ENCODE data around the gene TMEM145.
A peak's percentile ranks its signal among the peaks of the same experiment; 100 is the strongest.
"Not testable (repeated sequence)": the region's sequence is repeated elsewhere in the genome, so short reads cannot be mapped to it uniquely, and the experiment has no call there.

Gene TMEM145

GRCh38 chr19:42313840-42314755 is 989 bp downstream of the TMEM145 start:
- DNase-seq (ENCODE audit: low read depth, low spot score) = no peak

- no peak for DNase-seq (ENCODE audit: low read depth, low spot score)
Observed at GRCh38 chr19:42315024-42315423, 1.9 kb downstream of the TMEM145 start.

- DNase-seq (ENCODE audit: low read depth, low spot score) = no peak
Observed at GRCh38 chr19:42316223-42317211, 3.4 kb downstream of the TMEM145 start.

GRCh38 chr19:42317535-42317934 is 4.4 kb downstream of the TMEM145 start:
- DNase-seq (ENCODE audit: low read depth, low spot score) = no peak

- no peak for DNase-seq (ENCODE audit: low read depth, low spot score)
Observed at GRCh38 chr19:42322305-42322704, 9.2 kb downstream of the TMEM145 start.

- DNase-seq (ENCODE audit: low read depth, low spot score) = no peak
Observed at GRCh38 chr19:42323473-42323851, 10.4 kb downstream of the TMEM145 start.

- DNase-seq (ENCODE audit: low read depth, low spot score) = no peak
Observed at GRCh38 chr19:42323852-42324654, 10.9 kb downstream of the TMEM145 start.

GRCh38 chr19:42324655-42325307 is 11.7 kb downstream of the TMEM145 start:
- DNase-seq (ENCODE audit: low read depth, low spot score) = no peak

- peak; percentile 97 for DNase-seq (ENCODE audit: low read depth, low spot score)
Observed at GRCh38 chr19:42325308-42325895, 12.3 kb downstream of the TMEM145 start, which contains the start of gene MEGF8. MEGF8 (plus strand) TSS chr19:42325635; CDS start chr19:42326244, 609 bp downstream.

- no peak for DNase-seq (ENCODE audit: low read depth, low spot score)
Observed at GRCh38 chr19:42325896-42326771, 13.0 kb downstream of the TMEM145 start.

- no peak for DNase-seq (ENCODE audit: low read depth, low spot score)
Observed at GRCh38 chr19:42326969-42327368, 13.9 kb downstream of the TMEM145 start.

- DNase-seq (ENCODE audit: low read depth, low spot score) = no peak
Observed at GRCh38 chr19:42327381-42327780, 14.3 kb downstream of the TMEM145 start.

GRCh38 chr19:42328106-42328505 is 15.0 kb downstream of the TMEM145 start:
- DNase-seq (ENCODE audit: low read depth, low spot score) = no peak

- no peak for DNase-seq (ENCODE audit: low read depth, low spot score)
Observed at GRCh38 chr19:42328854-42329253, 15.7 kb downstream of the TMEM145 start.

- DNase-seq (ENCODE audit: low read depth, low spot score) = no peak
Observed at GRCh38 chr19:42330241-42330711, 17.2 kb downstream of the TMEM145 start.

- not testable (repeated sequence) for DNase-seq (ENCODE audit: low read depth, low spot score)
Observed at GRCh38 chr19:42331333-42331732, 18.2 kb downstream of the TMEM145 start.

GRCh38 chr19:42332059-42332458 is 18.9 kb downstream of the TMEM145 start:
- DNase-seq (ENCODE audit: low read depth, low spot score) = no peak

- no peak for DNase-seq (ENCODE audit: low read depth, low spot score)
Observed at GRCh38 chr19:42333018-42333417, 19.9 kb downstream of the TMEM145 start.
